Right lobe of liver (tissue), 6 donors: Measurements from ENCODE around the gene ZNF438. TPM values are rescaled to one million over a fixed set of nuclear protein-coding genes. Genes with fewer than 3 reads are reported as not detected.

Experiments used
- ATAC-seq, 4 donors: fragments of 200-7000 bp; cut with Tn5 transposase; one replicate each; pipeline ENCODE4 v1.9.1; 2020; ENCODE audit warnings: mild to moderate bottlenecking in 4 of 4, moderate library complexity in 4 of 4
- DNase-seq, 3 donors: peaks; one replicate each; pipeline ENCODE4 v3.0.0-alpha.2; 2020
- H3K27ac ChIP-seq, 3 donors: fragments of 200-600 bp; one replicate each; pipeline ENCODE4 v1.8.0; 2022
- H3K27me3 ChIP-seq, 2 donors: fragments of 200-600 bp; one replicate each; pipeline ENCODE4 v1.8.0; 2022
- H3K36me3 ChIP-seq, 4 donors: fragments of 200-600 bp; sonication (generic) in 1 of 4; one replicate each; pipeline versions ENCODE4 v1.5.1 to v1.8.0; 2017 to 2022; ENCODE audit warnings: control low read depth in 1 of 4
- H3K4me1 ChIP-seq, 4 donors: fragments of 200-600 bp; sonication (generic) in 1 of 4; one replicate each; pipeline versions ENCODE4 v1.5.1 to v1.8.0; 2017 to 2022; ENCODE audit warnings: control low read depth in 1 of 4
- H3K4me3 ChIP-seq, 3 donors: fragments of 200-600 bp; one replicate each; pipeline ENCODE4 v1.8.0; 2022
- H3K9me3 ChIP-seq, 4 donors: fragments of 200-600 bp; sonication (generic) in 1 of 4; one replicate each; pipeline versions ENCODE4 v1.5.1 to v1.8.0; 2017 to 2022; ENCODE audit warnings: control low read depth in 1 of 4
- CTCF ChIP-seq, 4 donors: fragments of 200-600 bp in 3 of 4; fragments of 450-650 bp in 1 of 4; IDR thresholded peaks; one replicate each; pipeline versions ENCODE4 v1.5.1 to v1.8.0; 2016 to 2022; ENCODE audit warnings: antibody characterized with exemption in 4 of 4, mild to moderate bottlenecking in 2 of 4
- POLR2A ChIP-seq: fragments of 450-650 bp; IDR thresholded peaks from one replicate; pipeline ENCODE4 v1.6.1; 2017; ENCODE audit warnings: antibody characterized with exemption, mild to moderate bottlenecking
- WGBS: methylation state at CpG from one replicate; pipeline ENCODE4 v1.1.6; 2018; ENCODE audit warnings: low coverage, low lambda C conversion rate; ENCODE audit not compliant: insufficient coverage; ENCODE audit errors: missing lambda C conversion rate; 5-methylcytosine and 5-hydroxymethylcytosine counted together
- intact Hi-C, 2 donors: fragments of 100-400 bp; cut with DNase I; formaldehyde crosslinking; loops; one replicate each; pipeline versions ENCODE4 v1.11.2 to v1.14.1; 2022
- total RNA-seq, 6 experiments: library from RNA; depleted of rRNA in 2 of 6; stranded (reverse); fragments of >200 nt in 2 of 6; fragmentation: NEBNext Ultra II Directional in 3 of 6; extraction: Animal tissue kit (Norgen Biotek cat#: 25700) in 3 of 6; gene quantifications; one replicate each; pipeline versions ENCODE4 v1.1.0 to v1.2.4, GENCODE V29; 2016 to 2023
- donor health status: DM: no; HTN: yes; CAD: no.
- donor health status: DM: no; HTN: no; CAD: no.
- donor health status: DM: no; HTN: no; CAD: no.
- donor health status: DM: no; HTN: yes; CAD: no.
- donor health status: DM: no; HTN: yes; CAD: no.

Gene ZNF438
- total RNA-seq, 6 experiments from 2014 or later: 2.5 to 5.2 (median 3.3) TPM

- H3K9me3 ChIP-seq: no peaks in the 10 kb centered on the region
- 81% methylated on average over 1 of the region's 1 CpG for WGBS
- no peak overlapping the region for H3K4me3 ChIP-seq
- no peak for TF ChIP-seq CTCF (IDR thresholded peaks at IDR 0.05)
- no peak for TF ChIP-seq POLR2A
- ATAC-seq (no peak), DNase-seq (no peak)
- H3K4me1 ChIP-seq: peaks cover 0 to 9% (median 0%) of the 10 kb centered on the region in 4 donors
- H3K36me3 ChIP-seq: no peaks in the 10 kb centered on the region
- intact Hi-C loops: no loop called here
- H3K27ac ChIP-seq: no peak overlapping the region
- H3K27me3 ChIP-seq: no peaks in the 10 kb centered on the region
Measured at GRCh38 chr10:31035266-31035798, 3.7 kb upstream of the ZNF438 start.

GRCh38 chr10:31034098-31034909 is 2.6 kb upstream of the ZNF438 start:
- no peak overlapping the region for H3K4me3 ChIP-seq
- no peak for DNase-seq
- H3K9me3 ChIP-seq: no peaks in the 10 kb centered on the region
- intact Hi-C loops: no loop called here
- 50% methylated on average over 2 of the region's 2 CpGs for WGBS
- no peaks in the 10 kb centered on the region for H3K36me3 ChIP-seq
- TF ChIP-seq CTCF (IDR thresholded peaks at IDR 0.05) (no peak), POLR2A (no peak)
- H3K27ac ChIP-seq: no peak overlapping the region
- no peak for ATAC-seq
- no peaks in the 10 kb centered on the region for H3K27me3 ChIP-seq
- H3K4me1 ChIP-seq: peaks cover 0 to 9% (median 0%) of the 10 kb centered on the region in 4 donors

DNA sequence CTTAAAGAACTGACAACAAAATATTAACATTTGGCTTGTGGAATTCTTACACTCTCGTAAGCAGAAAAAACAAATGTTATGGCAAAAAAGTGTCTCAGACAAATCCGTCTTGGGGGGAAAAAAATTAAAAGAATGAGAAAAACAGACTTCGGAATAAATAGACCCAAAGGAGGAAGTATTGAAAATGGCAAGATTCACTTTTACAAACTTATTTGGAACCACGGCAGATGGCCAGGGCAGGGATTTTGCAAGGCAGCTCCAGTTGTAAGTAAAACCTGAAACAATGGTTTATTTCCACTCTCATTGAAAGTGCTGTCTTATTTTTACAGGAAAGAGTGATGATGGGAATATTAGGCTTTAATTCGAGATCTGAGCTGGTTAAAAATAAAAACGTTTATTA is 1.5 kb upstream of the ZNF438 start:
- H3K36me3 ChIP-seq: no peaks in the 10 kb centered on the region
- TF ChIP-seq POLR2A (no peak), CTCF (IDR thresholded peaks at IDR 0.05) (no peak)
- H3K27me3 ChIP-seq: no peaks in the 10 kb centered on the region
- intact Hi-C loops: no loop called here
- no peak overlapping the region for H3K4me3 ChIP-seq
- DNase-seq: no peak
- peaks cover 0 to 9% (median 0%) of the 10 kb centered on the region in 4 donors for H3K4me1 ChIP-seq
- H3K9me3 ChIP-seq: no peaks in the 10 kb centered on the region
- 66% methylated on average over 6 of the region's 6 CpGs for WGBS
- ATAC-seq: no peak
- peak overlapping the region in 1 of 3 donors; percentile 98 for H3K27ac ChIP-seq

DNA sequence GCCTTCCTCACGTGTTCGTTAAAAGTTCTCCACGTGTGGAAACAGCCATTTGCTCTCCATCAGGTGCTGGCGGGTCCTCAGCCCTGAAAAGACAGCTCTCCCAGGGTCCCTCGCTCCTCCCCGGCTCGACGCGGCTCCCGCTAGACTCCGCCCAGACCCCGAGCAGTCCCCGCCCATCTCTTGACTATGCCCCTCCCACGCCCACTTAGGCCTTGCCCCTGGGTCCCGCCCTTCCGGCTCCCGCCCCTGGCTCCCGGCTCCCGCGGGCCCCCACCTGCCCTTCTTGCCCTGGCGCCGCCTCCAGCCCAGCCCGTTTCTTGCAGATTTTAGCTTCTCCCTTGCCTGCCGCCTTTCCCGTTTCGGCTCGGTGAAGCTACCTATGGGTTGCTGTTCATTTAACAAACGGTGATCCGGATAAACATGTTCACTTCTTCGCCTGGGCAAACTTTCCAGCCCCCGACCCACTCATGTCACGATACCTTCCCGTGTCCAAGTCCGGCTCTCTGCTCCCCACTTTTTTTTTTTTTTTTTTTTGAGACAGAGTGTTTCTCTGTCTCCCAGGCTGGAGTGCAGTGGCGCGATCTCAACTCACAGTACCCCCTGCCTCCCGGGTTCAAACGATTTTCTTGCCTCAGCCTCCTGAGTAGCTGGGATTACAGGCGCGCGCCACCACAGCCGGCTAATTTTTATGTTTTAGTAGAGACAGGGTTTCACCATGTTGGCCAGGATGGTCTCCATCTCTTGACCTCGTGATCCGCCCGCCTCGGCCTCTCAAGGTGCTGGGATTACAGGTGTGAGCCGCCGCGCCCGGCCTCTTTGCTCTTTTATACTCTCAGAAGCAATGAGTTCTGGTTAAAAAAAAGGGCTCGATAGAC is 830 bp upstream of the ZNF438 start:
- Histone ChIP-seq H3K27me3 (no peaks in the 10 kb centered on the region), H3K36me3 (no peaks in the 10 kb centered on the region), H3K4me3 (peak overlapping the region; percentile 53 to 65 (median 64)), H3K27ac (peak overlapping the region; percentile 98 to 99 (median 98)), H3K9me3 (no peaks in the 10 kb centered on the region), H3K4me1 (peaks cover 0 to 9% (median 0%) of the 10 kb centered on the region in 4 donors)
- intact Hi-C loops: no loop called here
- WGBS: 44% methylated on average over 34 of the region's 51 CpGs
- TF ChIP-seq CTCF (IDR thresholded peaks at IDR 0.05) (no peak), POLR2A (peak; percentile 73)
- DNase-seq (peak; percentile 98), ATAC-seq (peak; percentile 92 to 96 (median 92))
